Activated T-cell treated with anti-CD3 and anti-CD28 coated beads, Interleukin-2, amount 50 U/mL, for 4 hours (primary cell): ENCODE data around the gene ATP8A2. TPM values are rescaled to one million over a fixed set of nuclear protein-coding genes. Genes with fewer than 3 reads are reported as not detected.
"Not testable (repeated sequence)": the region's sequence is repeated elsewhere in the genome, so short reads cannot be mapped to it uniquely, and the experiment has no call there.

Experiments used
- ATAC-seq, 2 donors: fragments of 200-7000 bp; cut with Tn5 transposase; one replicate each; pipeline ENCODE4 v1.10.0; 2021
- DNase-seq: peaks from one replicate; pipeline ENCODE4 v3.0.0-alpha.2; 2020
- H3K27me3 Mint-ChIP-seq: one replicate; pipeline ENCODE4 v1.8.0; 2021; ENCODE audit warnings: low read depth, mixed read lengths
- H3K36me3 Mint-ChIP-seq: one replicate; pipeline ENCODE4 v1.8.0; 2022; ENCODE audit warnings: mixed read lengths; ENCODE audit not compliant: insufficient read depth
- H3K4me1 Mint-ChIP-seq: one replicate; pipeline ENCODE4 v1.8.0; 2021; ENCODE audit warnings: low read depth, mixed read lengths
- H3K4me3 Mint-ChIP-seq: one replicate; pipeline ENCODE4 v1.8.0; 2021; ENCODE audit warnings: mild to moderate bottlenecking, moderate library complexity, mixed read lengths
- H3K9me3 Mint-ChIP-seq: one replicate; pipeline ENCODE4 v1.8.0; 2021; ENCODE audit warnings: mixed read lengths
- total RNA-seq, 3 donors: library from RNA; stranded (reverse); gene quantifications; one replicate each; pipeline ENCODE4 v1.2.1, GENCODE V29; 2021

ATP8A2 gene
- total RNA-seq, 3 donors from 2014 or later: 0.22 to 0.56 (median 0.50) TPM

DNA sequence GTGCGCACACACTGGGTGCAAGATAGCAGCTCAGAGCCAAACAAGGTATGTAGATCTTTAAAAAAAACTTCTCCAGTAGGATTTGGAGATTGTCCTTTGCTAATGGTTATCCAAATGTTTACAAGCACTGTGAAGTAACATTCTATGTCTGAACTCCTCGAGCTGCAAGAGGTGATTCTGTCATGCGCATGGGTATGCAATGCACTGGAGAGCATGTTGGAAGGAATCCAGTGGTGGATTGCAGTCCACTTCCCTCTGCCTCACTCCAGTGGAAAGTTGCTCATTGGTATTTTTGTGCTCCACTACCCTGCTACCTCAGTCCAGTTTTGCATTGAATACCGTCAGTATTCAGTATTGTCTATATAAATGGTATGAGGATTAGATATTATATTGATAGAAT, 132.1 kb downstream of the ATP8A2 start:
- peaks cover 5% of the 10 kb centered on the region for H3K27me3 Mint-ChIP-seq
- DNase-seq (no peak), ATAC-seq (no peak)
- H3K4me3 Mint-ChIP-seq: no peak overlapping the region
- H3K4me1 Mint-ChIP-seq: no peaks in the 10 kb centered on the region
- no peaks in the 10 kb centered on the region for H3K9me3 Mint-ChIP-seq
- H3K36me3 Mint-ChIP-seq: no peaks in the 10 kb centered on the region

GRCh38 chr13:25507841-25508240, 136.1 kb downstream of the ATP8A2 start:
- DNase-seq (no peak), ATAC-seq (no peak)
- no peak overlapping the region for H3K4me3 Mint-ChIP-seq
- peaks cover 6% of the 10 kb centered on the region for H3K9me3 Mint-ChIP-seq
- peaks cover 3% of the 10 kb centered on the region for H3K27me3 Mint-ChIP-seq
- H3K36me3 Mint-ChIP-seq: no peaks in the 10 kb centered on the region
- no peaks in the 10 kb centered on the region for H3K4me1 Mint-ChIP-seq

DNA sequence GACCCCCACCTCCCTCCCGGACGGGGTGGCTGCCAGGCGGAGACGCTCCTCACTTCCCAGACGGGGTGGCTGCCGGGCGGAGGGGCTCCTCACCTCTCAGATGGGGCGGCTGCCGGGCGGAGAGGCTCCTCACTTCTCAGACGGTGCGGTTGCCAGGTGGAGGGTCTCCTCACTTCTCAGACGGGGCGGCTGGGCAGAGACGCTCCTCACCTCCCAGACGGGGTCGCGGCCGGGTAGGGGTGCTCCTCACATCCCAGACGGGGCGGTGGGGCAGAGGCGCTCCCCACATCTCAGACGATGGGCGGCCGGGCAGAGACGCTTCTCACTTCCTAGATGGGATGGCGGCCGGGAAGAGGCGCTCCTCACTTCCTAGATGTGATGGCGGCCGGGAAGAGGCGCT, 141.3 kb downstream of the ATP8A2 start:
- not testable (repeated sequence) for H3K9me3 Mint-ChIP-seq, H3K36me3 Mint-ChIP-seq, H3K4me1 Mint-ChIP-seq, H3K4me3 Mint-ChIP-seq, H3K27me3 Mint-ChIP-seq, ATAC-seq, DNase-seq

- Mint-ChIP-seq H3K4me3 (no peak overlapping the region), H3K36me3 (no peaks in the 10 kb centered on the region), H3K27me3 (peaks cover 3% of the 10 kb centered on the region), H3K9me3 (peaks cover 5% of the 10 kb centered on the region), H3K4me1 (no peaks in the 10 kb centered on the region)
- DNase-seq (no peak), ATAC-seq (no peak)
Measured at GRCh38 chr13:25518441-25518840, 146.7 kb downstream of the ATP8A2 start.

DNA sequence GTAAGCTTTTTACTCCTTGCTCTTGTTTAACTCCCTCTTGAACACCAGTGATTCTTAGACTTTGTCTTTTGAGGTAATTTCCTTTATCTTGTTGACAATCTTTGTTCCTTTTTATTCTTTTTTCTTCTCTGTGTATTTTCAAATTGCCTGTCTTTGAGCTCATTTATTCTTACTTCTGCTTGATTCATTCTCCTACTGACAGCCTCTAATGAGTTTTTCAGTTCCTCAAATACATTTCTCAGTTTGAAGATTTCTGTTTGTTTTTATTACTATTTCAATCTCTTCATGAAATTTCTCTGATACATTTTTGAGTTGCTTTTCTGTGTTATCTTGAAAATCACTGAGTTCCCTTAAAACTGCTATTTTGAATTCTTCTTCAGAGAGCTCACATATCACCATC, 154.1 kb downstream of the ATP8A2 start:
- Mint-ChIP-seq H3K4me3 (no peak overlapping the region), H3K4me1 (no peaks in the 10 kb centered on the region), H3K27me3 (peaks cover 6% of the 10 kb centered on the region), H3K36me3 (no peaks in the 10 kb centered on the region), H3K9me3 (peaks cover 28% of the 10 kb centered on the region)
- no peak for ATAC-seq
- no peak for DNase-seq

DNA sequence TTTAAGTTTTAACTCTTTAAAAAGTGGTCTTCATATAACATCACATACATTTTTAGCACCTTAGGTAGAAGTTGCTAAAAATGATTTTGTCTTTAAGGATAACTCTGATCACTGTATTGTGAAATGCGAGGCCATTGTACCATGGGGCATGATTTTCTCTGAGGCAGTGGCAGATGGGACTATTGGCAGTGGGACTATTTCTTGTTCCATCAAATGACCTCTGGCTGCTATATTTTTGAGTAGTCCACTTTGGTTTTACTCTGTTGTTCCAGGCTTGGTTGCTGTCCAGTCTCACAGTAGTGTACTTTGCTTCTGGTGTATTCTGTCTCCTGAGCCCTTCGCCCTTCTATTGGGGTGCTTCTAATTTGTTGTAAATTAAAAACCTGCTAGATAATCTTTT, 156.5 kb downstream of the ATP8A2 start:
- ATAC-seq: no peak
- DNase-seq: no peak
- H3K9me3 Mint-ChIP-seq: peaks cover 23% of the 10 kb centered on the region
- no peaks in the 10 kb centered on the region for H3K4me1 Mint-ChIP-seq
- H3K4me3 Mint-ChIP-seq: no peak overlapping the region
- no peaks in the 10 kb centered on the region for H3K36me3 Mint-ChIP-seq
- H3K27me3 Mint-ChIP-seq: peaks cover 6% of the 10 kb centered on the region

DNA sequence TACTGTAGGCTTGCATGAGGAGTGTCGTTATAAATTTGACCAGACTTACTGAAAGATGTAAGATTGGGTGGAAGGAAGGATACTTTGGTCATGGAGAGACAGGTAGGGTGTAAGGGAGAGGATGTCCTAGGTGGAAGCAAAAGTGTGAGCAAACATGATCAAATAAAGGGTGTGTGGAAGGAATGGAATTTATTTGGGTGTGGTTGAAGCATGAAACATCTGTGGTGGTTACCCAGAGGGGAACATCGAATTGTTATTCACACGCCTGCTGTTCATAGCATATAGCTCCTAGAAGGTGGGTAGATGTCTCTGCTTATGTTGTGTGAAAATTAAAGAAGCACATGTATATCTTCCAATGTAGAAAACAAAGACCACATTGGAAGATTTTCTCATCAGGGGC, 157.7 kb downstream of the ATP8A2 start:
- no peak overlapping the region for H3K4me3 Mint-ChIP-seq
- ATAC-seq (no peak), DNase-seq (no peak)
- peaks cover 23% of the 10 kb centered on the region for H3K9me3 Mint-ChIP-seq
- no peaks in the 10 kb centered on the region for H3K36me3 Mint-ChIP-seq
- H3K4me1 Mint-ChIP-seq: no peaks in the 10 kb centered on the region
- H3K27me3 Mint-ChIP-seq: peaks cover 2% of the 10 kb centered on the region

- no peaks in the 10 kb centered on the region for H3K9me3 Mint-ChIP-seq
- DNase-seq (no peak), ATAC-seq (no peak)
- H3K4me3 Mint-ChIP-seq: no peak overlapping the region
- no peaks in the 10 kb centered on the region for H3K36me3 Mint-ChIP-seq
- H3K27me3 Mint-ChIP-seq: peaks cover 11% of the 10 kb centered on the region
- H3K4me1 Mint-ChIP-seq: no peaks in the 10 kb centered on the region
Measured at GRCh38 chr13:25538276-25538675, 166.5 kb downstream of the ATP8A2 start.

DNA sequence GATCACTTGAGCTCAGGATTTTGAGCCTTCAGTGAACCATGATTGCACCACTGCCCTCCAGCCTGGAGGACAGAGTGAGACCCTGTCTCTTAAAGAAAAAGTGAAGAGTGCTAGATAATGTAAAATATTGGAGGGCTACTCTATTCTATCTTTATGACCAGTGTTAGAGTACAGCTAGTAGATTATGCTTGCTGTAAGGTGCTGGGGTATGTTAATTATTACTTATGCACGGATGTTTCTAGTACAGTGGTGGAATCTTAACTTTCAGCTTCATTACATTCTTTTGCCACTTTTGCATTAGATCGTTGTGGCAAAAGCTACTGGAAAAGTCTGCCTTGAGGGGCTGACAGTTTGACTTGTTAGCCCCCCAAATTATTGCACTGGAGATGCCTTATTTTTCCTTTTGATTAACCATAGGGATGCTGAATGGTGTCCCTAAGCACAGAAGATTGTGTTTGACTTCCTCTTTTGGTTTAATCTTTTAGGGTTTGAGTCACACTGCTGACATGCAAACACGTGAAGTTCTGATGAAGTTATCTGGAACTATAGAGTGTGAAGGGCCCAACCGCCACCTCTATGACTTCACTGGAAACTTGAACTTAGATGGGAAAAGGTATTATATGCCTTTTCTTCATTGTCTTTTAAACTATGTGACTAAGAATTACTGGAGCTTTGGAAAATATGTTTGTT, 169.8 kb downstream of the ATP8A2 start:
- no peaks in the 10 kb centered on the region for H3K36me3 Mint-ChIP-seq

DNA sequence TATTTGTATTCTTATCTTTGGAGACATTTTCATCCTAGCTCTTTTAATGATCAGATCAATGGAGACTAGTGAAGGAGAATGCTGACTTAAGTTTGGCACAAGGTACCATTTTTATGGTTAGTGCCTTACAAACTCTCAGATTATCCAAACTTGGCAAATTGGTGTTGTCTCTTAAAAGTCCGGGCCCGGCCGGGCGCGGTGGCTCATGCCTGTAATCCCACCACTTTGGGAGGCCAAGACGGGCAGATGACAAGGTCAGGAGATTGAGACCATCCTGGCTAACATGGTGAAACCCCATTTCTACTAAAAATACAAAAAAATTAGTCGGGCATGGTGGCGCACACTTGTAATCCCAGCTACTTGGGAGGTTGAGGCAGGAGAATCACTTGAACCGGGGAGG, 177.2 kb downstream of the ATP8A2 start:
- not testable (repeated sequence) for H3K36me3 Mint-ChIP-seq, H3K27me3 Mint-ChIP-seq, H3K9me3 Mint-ChIP-seq, H3K4me1 Mint-ChIP-seq, H3K4me3 Mint-ChIP-seq, ATAC-seq, DNase-seq

More for the DNA sequence above, 169.8 kb downstream of the ATP8A2 start:
- peaks cover 13% of the 10 kb centered on the region for H3K27me3 Mint-ChIP-seq
- ATAC-seq (no peak), DNase-seq (no peak)
- H3K4me3 Mint-ChIP-seq: no peak overlapping the region
- no peaks in the 10 kb centered on the region for H3K4me1 Mint-ChIP-seq
- H3K9me3 Mint-ChIP-seq: no peaks in the 10 kb centered on the region

GRCh38 chr13:25561812-25562211, 190.0 kb downstream of the ATP8A2 start:
- no peaks in the 10 kb centered on the region for H3K36me3 Mint-ChIP-seq
- no peaks in the 10 kb centered on the region for H3K4me1 Mint-ChIP-seq
- DNase-seq (no peak), ATAC-seq (no peak)
- no peaks in the 10 kb centered on the region for H3K9me3 Mint-ChIP-seq
- H3K27me3 Mint-ChIP-seq: peaks cover 32% of the 10 kb centered on the region
- no peak overlapping the region for H3K4me3 Mint-ChIP-seq

DNA sequence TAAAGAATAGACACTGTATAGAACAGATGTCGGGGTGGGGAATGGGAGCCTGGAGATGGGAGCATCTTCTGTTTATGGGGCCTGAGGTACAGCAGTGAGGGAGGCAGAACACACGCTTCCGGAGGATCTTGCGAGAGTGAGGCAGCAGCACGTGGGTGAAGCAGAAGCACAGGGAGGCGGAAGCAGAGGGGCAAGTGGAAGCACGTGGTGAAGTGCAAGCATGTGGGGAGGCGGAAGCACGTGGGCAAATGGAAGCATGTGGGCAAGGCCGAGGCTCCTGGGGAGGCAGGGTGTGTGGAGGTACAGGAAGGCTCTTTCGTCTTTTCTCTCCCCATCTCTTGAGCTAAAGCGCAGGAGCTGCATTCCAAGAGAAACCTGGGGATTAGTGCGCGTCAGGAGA, 198.4 kb downstream of the ATP8A2 start:
- DNase-seq (no peak), ATAC-seq (no peak)
- Mint-ChIP-seq H3K27me3 (peaks cover 37% of the 10 kb centered on the region), H3K36me3 (no peaks in the 10 kb centered on the region), H3K4me3 (no peak overlapping the region), H3K9me3 (no peaks in the 10 kb centered on the region), H3K4me1 (no peaks in the 10 kb centered on the region)

- H3K9me3 Mint-ChIP-seq: no peaks in the 10 kb centered on the region
Measured at GRCh38 chr13:25571237-25571636, 199.5 kb downstream of the ATP8A2 start.

DNA sequence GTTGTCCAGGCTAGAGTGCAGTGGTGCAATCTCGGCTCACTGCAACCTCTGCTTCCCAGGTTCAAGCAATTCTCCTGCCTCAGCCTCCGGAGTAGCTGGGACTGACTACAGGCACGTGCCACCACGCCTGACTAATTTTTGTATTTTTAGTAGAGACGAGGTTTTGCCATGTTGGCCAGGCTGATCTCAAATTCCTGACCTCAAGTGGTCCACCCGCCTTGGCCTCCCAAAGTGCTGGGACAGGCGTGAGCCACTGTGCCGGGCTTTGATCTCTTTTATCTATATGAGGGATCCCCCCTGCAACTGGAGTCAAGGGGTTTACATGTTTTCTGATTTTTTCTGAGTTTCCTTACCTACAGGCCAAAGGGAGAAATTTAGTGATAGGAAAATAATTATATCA, 200.4 kb downstream of the ATP8A2 start:
- not testable (repeated sequence) for H3K9me3 Mint-ChIP-seq, H3K36me3 Mint-ChIP-seq, DNase-seq, ATAC-seq, H3K4me3 Mint-ChIP-seq, H3K4me1 Mint-ChIP-seq
- H3K27me3 Mint-ChIP-seq: peaks cover 32% of the 10 kb centered on the region

More at GRCh38 chr13:25571237-25571636, 199.5 kb downstream of the ATP8A2 start:
- H3K36me3 Mint-ChIP-seq: no peaks in the 10 kb centered on the region
- H3K27me3 Mint-ChIP-seq: peaks cover 34% of the 10 kb centered on the region
- no peaks in the 10 kb centered on the region for H3K4me1 Mint-ChIP-seq
- H3K4me3 Mint-ChIP-seq: no peak overlapping the region
- DNase-seq (no peak), ATAC-seq (no peak)

DNA sequence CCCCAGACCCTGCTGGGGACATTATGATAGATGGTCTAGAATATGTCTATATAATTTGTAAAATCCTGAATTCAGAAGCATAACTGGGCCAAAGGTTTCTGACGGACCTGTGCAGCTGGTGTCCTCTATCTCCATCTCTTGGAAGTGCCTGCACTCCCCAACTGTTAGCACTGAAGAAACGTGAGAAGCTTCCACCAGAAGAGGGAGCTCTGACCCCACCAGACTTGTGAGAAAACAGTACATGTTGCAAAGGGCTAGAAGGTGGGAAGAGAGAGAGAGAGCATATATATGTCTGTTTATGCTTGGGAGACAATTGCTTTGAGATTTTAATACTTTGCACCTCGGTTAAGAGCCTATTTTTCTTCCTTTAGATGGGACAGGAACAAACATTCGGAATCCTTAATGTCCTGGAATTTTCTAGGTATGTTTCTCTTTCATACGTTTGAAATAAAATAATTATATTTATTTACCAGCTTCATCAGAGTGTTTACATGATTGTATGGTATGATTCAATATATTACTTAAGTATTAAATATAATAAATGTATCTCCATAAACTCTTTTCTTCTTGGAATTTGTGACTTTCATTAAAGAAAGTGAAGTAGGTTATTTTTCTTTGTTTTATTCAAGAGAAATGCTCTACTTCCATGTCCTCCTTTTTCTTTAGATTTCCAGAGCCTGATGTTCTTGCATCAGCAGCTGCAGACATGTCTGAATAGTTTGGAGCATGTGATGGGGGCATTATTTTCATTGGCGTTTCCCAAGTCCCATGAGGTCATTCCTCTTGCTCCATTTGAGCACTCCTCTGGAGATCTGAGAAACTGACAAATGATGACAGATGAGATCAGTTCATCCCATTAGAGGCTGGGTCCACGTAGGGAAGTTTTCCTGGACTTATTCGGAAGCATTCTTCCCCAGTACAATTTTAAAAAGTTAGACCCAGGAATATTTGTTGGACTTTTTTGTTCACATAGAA, 202.9 kb downstream of the ATP8A2 start:
- Mint-ChIP-seq H3K9me3 (no peaks in the 10 kb centered on the region), H3K27me3 (peaks cover 37% of the 10 kb centered on the region), H3K36me3 (no peaks in the 10 kb centered on the region), H3K4me1 (no peaks in the 10 kb centered on the region), H3K4me3 (no peak overlapping the region)
- peak; percentile 73 for DNase-seq
- ATAC-seq: peak; percentile 75 to 79
